ENCODE results near the gene PLCB1. TPM values are rescaled to one million over a fixed set of nuclear protein-coding genes. Genes with fewer than 3 reads are reported as not detected.

The PLCB1 gene
- total and polyA plus RNA-seq, 10 of the 15 experiments (the other 5 are each of a cell fraction or from before 2014, with no cell fraction given), result 0.05 to 5.3 (median 0.17) TPM; not detected in 1

- TF ChIP-seq ZSCAN29 (IDR thresholded peaks at IDR 0.05) (no peak), BACH1 (IDR thresholded peaks at IDR 0.05; ENCODE audit: borderline replicate concordance) (no peak), SMARCA5 (IDR thresholded peaks at IDR 0.05) (no peak), SUZ12 (IDR thresholded peaks at IDR 0.05; ENCODE audit: unreplicated experiment) (no peak), ASH2L (IDR thresholded peaks at IDR 0.05; ENCODE audit: borderline replicate concordance, low read depth) (no peak), IRF3 (IDR thresholded peaks at IDR 0.05) (no peak), FOXK2 (IDR thresholded peaks at IDR 0.05) (no peak), STAT3 (IDR thresholded peaks at IDR 0.05; ENCODE audit: low read depth, low read length) (no peak), PKNOX1 (IDR thresholded peaks at IDR 0.05) (peak; percentile 78), HCFC1 (IDR thresholded peaks at IDR 0.05; ENCODE audit: low read length) (no peak), MLLT1 (IDR thresholded peaks at IDR 0.05) (no peak), CHD1 (IDR thresholded peaks at IDR 0.05; ENCODE audit: low read depth, low read length) (no peak), SMAD5 (IDR thresholded peaks at IDR 0.05; ENCODE audit: low read depth) (no peak), RCOR1 (conservative IDR thresholded peaks at IDR 0.05; ENCODE audit: low read depth, low read length) (no peak), SIN3A (IDR thresholded peaks at IDR 0.05; ENCODE audit: low read depth, low read length) (no peak), CHD2 (IDR thresholded peaks at IDR 0.05; ENCODE audit: borderline replicate concordance, low read depth, low read length) (0 out of 2 replicates have a peak, but pooled peaks have one; percentile 45), TCF12 (IDR thresholded peaks at IDR 0.05; ENCODE audit: low read depth, low read length) (no peak), CUX1 (IDR thresholded peaks at IDR 0.05; ENCODE audit: insufficient replicate concordance, low read depth, low read length) (no peak), REST (IDR thresholded peaks at IDR 0.05; ENCODE audit: low read depth, low read length) (no peak), DPF2 (IDR thresholded peaks at IDR 0.05) (no peak), SMC3 (IDR thresholded peaks at IDR 0.05; ENCODE audit: borderline replicate concordance, low read length) (no peak)
Measured at GRCh38 chr20:8587810-8588209, 455.7 kb downstream of the PLCB1 start (continued).
